DMS79 treated with DMSO at 0.1 percent for 48 hours (cell line): ENCODE measurements around the gene NRG3.

ENCODE experiments used
- DNase-seq: peaks from one replicate; lab custom pipeline; 2025; lab: John Stamatoyannopoulos, UW

The NRG3 gene

DNA sequence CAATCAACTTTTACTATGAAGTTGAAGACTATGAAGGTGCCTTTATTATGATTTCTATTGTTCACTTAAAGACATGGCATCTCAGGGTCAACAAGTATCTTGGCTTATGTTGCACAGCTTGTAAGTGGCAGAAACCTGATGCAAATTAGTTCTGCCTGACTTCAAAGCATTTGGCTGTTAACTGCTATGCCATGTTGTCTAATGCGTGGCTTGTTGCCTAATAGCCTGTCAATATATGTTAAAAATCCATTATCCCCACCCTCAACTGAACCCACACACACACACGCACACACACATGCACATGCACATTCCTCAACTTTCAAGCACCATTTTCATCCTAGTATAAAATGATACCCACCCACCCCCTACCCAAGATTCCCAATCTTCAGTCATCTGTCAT, 217.1 kb downstream of the NRG3 start:
- DNase-seq, result no peak

- no peak for DNase-seq
Measured at GRCh38 chr10:82124713-82125112, 249.7 kb downstream of the NRG3 start.

GRCh38 chr10:82128527-82128926, 253.5 kb downstream of the NRG3 start:
- no peak for DNase-seq

DNA sequence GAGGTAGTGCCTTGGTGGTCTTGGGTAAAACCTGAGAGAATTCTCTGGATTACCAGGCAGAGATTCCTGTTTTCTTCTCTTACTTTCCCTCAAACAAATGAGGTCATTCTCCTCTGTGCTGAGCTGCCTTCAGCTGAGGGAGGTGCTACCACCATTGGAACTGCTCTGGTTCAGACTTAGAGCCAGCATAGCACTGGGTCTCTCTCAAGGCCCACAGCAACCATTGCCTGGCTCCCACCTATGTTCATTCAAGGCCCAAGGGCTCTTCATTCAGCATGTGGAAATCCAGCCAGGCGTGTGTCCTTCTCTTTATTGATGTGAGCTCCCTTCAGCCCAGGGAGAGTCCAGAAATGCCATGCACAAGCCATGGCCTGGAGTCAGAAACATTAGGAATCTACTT, 261.1 kb downstream of the NRG3 start:
- no peak for DNase-seq

GRCh38 chr10:82144153-82144552, 269.2 kb downstream of the NRG3 start:
- no peak for DNase-seq

- no peak for DNase-seq
Measured at GRCh38 chr10:82148764-82149163, 273.8 kb downstream of the NRG3 start.

DNA sequence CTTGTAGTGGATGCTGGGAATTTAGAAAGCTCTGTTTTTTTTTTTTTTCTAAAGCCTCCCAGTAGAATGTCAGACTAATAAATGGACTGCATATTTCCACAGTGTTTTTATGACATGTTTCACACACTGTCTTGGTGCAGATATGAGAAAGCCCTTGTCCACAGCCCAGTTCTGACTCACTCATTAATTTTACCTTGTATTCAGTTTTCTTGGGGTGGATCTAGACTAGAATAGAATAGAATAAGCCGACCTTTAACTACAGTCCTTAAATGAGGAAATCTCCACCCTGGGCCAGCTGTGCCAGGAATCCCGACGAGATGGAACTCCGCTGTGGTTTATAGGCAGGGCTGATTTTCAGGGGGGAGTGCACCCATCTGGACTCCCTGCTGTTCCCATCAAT, 274.7 kb downstream of the NRG3 start:
- no peak for DNase-seq

DNA sequence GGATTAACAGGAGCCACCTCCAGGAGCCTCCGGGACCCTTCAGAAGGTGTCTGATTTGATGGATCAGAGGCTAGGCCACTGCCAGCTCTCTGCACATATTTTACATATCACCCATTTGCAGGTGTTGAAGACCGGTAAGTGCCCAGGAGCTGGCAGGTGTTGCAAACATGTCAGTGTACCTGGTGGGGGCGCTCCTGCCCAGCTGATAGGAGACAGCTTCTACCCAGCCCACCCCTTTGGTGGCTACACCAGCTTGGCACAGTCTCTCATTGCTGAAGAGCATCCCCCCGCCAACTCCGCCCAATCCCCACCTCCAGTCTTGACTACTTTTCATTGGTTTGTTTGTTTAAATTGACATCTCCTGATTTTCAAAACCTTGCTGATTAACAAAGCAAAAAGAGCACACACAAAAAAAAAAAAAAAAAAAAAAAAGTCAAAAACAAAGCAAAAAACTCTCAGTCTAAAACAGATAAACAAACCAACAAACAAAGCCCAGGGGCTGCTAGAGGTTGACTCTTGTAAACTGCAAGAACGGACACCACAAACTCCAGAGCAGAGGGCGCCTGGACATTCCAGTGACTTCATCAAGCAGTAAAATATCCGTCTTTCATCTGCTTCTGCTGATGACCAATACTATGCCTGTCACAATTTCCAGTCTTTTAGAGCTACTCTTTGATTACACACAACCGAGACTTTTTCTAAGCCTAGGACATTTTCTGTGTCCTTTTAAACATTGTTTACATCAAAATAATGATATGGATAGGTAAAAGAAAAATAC, 275.3 kb downstream of the NRG3 start:
- no peak for DNase-seq

GRCh38 chr10:82160307-82160706, 285.3 kb downstream of the NRG3 start:
- DNase-seq, result no peak

- no peak for DNase-seq
Measured at GRCh38 chr10:82161264-82161663, 286.3 kb downstream of the NRG3 start.

DNA sequence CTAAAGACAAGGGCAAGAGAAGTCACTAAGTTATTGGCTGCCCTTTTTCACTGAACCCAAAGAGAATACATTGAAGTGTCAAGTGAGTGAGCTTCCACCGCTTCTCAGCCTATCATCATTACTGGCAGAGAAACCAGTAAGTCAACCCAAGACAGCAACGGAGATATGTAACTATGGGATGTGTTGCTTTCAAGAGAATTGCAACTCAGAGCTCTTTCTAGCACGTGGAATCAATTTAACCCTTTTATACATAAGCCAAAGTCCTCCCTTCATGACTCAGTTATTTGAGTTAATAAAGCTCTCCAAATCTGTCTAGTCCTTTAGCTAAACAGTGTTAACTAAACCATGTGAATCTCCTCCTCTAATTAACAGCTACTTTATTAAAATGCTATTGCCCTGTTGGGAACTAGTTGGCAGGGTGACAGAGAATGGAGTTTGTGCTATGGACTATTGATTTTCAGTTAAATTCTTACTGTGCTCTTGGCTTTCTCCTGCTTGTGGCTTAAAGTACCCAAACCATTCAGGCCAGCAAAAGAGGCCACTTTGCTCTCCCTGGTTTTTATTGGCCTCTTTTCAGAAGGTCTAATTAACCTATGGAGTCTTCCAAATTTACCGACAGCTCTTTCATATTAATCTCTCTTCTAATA, 287.7 kb downstream of the NRG3 start:
- DNase-seq, result no peak

DNA sequence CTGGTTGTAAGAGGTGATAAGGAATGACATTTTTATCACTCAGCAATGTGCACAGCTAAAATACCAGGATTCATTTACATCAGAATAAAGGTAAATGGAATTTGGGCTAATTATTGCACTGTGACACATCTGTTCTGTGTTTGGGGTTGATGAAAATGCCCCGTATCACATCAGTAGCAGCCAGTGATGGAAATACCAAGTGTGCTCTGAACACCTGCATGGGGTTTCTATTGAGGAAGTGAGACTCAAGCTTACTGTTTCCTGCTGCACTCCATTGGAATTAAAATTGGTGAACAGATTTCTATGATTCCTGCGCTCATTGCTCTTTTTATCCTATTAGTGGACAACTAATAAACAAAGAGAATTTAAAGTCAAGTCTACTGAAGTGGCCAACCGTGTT, 296.9 kb downstream of the NRG3 start:
- no peak for DNase-seq

- no peak for DNase-seq
Measured at GRCh38 chr10:82176587-82176986, 301.6 kb downstream of the NRG3 start.

GRCh38 chr10:82190432-82191260, 315.7 kb downstream of the NRG3 start:
- DNase-seq, result no peak

DNA sequence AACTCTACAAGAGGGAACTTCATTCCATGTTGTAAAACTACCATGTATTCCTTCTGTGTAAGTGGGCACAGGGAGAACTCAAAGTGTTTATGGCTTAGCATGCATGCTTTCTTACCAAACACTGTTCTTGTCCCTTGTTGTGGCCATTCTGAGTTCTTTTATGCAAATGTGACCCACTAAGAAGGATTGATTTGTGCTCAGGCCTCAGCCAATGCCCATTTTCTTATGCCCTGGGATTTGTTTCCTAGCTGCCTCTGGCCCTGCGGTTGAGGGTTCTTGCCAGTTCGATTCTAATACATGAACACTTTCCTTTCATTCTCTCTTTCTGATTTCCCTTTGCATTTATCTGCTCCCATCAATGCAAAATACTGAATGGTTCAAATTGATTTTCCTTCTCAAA, 316.7 kb downstream of the NRG3 start:
- no peak for DNase-seq

DNA sequence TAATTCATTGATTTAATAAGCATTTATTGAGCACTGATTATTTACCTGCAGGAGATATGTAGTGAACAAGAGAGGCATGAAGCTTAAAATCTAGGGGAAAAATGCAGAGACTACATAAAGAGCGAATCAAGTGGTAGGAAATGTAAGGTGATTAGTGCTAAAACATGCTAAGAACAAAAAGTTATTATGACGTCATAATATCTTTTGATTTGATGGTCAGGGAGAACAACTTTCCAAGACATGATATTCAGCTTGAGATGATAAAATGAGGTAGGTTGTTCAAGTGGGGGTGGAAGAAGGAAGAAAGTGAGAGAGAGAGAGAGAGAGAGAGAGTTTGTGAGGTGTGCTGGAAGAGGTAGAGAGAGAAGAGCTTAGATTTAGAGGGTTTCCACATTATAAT, 317.7 kb downstream of the NRG3 start:
- no peak for DNase-seq

GRCh38 chr10:82194419-82194818, 319.4 kb downstream of the NRG3 start:
- DNase-seq, result no peak

- DNase-seq, result no peak
Measured at GRCh38 chr10:82206831-82207230, 331.8 kb downstream of the NRG3 start.

GRCh38 chr10:82208726-82209125, 333.7 kb downstream of the NRG3 start:
- no peak for DNase-seq

DNA sequence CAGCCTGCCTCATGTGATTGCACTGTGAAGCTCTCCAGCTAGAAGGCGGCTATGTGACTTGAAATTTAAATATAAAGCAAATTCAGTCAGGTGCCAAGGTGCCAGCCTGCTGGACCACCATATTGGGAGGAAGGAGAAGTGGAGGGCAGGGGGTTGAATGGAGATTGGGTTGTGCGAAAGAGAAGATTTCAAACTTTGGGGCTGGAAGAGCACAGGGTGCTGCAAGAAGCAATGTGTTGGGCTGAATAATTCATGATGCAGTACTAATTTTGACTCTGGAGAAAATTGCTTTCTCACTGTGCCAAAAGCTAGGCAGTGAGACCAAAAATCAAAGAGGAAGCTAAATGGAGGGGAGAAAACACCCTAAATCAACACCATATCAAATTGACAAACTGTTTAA, 335.3 kb downstream of the NRG3 start:
- DNase-seq, result no peak

DNA sequence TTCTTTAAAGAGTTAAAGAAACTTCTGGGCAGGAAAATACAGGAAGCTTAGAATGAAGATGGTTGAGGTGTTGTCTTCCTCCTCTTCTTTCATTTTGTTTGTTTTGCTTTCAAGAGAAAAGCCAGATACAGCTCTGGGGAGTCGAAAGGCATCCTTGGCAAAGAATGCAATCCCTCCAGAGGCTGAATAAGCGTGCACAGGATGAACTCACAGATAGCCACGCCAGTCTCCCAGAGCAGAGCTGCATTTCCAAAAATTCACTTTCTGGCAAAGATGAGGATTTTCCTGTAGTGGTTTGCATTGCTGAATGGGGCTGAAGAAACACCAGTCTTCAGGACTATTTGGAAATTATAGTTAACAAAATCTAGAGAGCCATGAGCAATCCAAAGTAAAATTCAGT, 336.4 kb downstream of the NRG3 start:
- no peak for DNase-seq

DNA sequence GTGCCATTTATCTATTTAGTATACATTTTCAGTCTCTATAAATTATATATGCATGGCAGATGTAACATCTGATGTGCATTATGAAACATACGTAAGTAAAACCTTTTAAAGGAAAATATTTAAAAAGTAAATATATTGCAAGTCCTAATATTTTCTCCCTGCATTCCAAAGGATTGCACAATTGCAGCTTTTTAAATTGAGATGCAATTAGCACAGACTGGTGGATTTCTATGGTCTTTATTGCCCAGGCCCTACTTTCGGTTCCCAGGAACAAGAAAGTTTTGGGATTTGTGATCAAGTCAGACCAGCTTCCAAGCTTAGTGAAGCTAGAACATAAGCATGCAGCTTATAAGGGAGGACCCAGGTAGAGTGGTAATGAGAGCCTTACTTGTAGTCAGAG, 337.8 kb downstream of the NRG3 start:
- no peak for DNase-seq

DNA sequence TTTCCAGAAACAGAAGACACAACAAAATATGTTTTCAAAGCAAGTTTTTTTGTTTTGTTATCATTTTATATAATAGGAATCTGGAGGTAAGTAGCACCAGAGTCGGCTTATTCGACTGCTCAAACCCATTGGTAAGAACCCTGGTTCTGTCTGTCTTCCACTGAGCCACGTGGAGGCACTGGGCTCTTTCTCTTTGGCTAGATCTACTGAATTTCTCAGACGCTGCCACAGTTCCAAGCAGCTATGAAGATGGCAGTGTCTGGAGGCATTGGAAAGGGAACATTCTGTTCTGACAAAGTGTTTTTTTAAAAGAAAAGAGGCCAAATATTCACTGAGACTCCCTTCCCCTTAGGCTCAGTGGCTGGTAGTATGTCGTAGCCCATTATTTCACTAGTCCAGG, 338.8 kb downstream of the NRG3 start:
- DNase-seq, result no peak
